ENCODE results near the gene CCDC142. TPM values are rescaled to one million over a fixed set of nuclear protein-coding genes. Genes with fewer than 3 reads are reported as not detected.
A peak's percentile ranks its signal among the peaks of the same experiment; 100 is the strongest.

CCDC142 gene
- total RNA-seq, 1 donor from 2014 or later: 16.1 TPM

GRCh38 chr2:74441690-74442482 lies 40.9 kb downstream of the CCDC142 start, which contains the start of gene RTKN:
Gene RTKN, minus strand, starts transcription at chr2:74441937. Its CDS starts 121 bp downstream, at chr2:74441816.
- Histone ChIP-seq H3K4me3 (peak within 1 kb of the TSS; percentile 62), H3K27ac (peak within 1 kb of the TSS; percentile 84), H3K4me1 (peaks cover 26% of the 10 kb centered on the region), H3K36me3 (no peaks in the 10 kb centered on the region), H3K9me3 (no peaks in the 10 kb centered on the region), H3K27me3 (peaks cover 13% of the 10 kb centered on the region)
- intact Hi-C loops (cut with DNase I): no loop called here
- peak; percentile 89 for DNase-seq
- TF ChIP-seq CTCF (IDR thresholded peaks at IDR 0.05): no peak
- peak; percentile 79 for ATAC-seq

GRCh38 chr2:74441170-74441689 lies 41.6 kb downstream of the CCDC142 start:
- TF ChIP-seq CTCF (IDR thresholded peaks at IDR 0.05): no peak
- Histone ChIP-seq H3K9me3 (no peaks in the 10 kb centered on the region), H3K4me1 (peaks cover 26% of the 10 kb centered on the region), H3K36me3 (no peaks in the 10 kb centered on the region), H3K27me3 (peaks cover 13% of the 10 kb centered on the region), H3K4me3 (peak overlapping the region; percentile 62), H3K27ac (peak overlapping the region; percentile 84)
- peak; percentile 34 for ATAC-seq
- no peak for DNase-seq
- intact Hi-C loops (cut with DNase I): no loop called here

GRCh38 chr2:74440378-74441169 lies 42.2 kb downstream of the CCDC142 start:
- TF ChIP-seq CTCF (IDR thresholded peaks at IDR 0.05): peak; percentile 28
- intact Hi-C loops (cut with DNase I): no loop called here
- ATAC-seq (peak; percentile 92), DNase-seq (peak; percentile 92)
- Histone ChIP-seq H3K4me3 (peak overlapping the region; percentile 62), H3K27ac (peak overlapping the region; percentile 84), H3K36me3 (no peaks in the 10 kb centered on the region), H3K9me3 (no peaks in the 10 kb centered on the region), H3K4me1 (peaks cover 26% of the 10 kb centered on the region), H3K27me3 (peaks cover 13% of the 10 kb centered on the region)

- Histone ChIP-seq H3K27ac (peak overlapping the region; percentile 84), H3K9me3 (no peaks in the 10 kb centered on the region), H3K4me1 (peaks cover 26% of the 10 kb centered on the region), H3K4me3 (peak overlapping the region; percentile 62), H3K36me3 (no peaks in the 10 kb centered on the region), H3K27me3 (peaks cover 13% of the 10 kb centered on the region)
- intact Hi-C loops (cut with DNase I): no loop called here
- TF ChIP-seq CTCF (IDR thresholded peaks at IDR 0.05): no peak
- no peak for ATAC-seq
- no peak for DNase-seq
Measured at GRCh38 chr2:74439803-74440377, 42.9 kb downstream of the CCDC142 start.

- intact Hi-C loops (cut with DNase I): no loop called here
- H3K9me3 ChIP-seq: no peaks in the 10 kb centered on the region
- peak overlapping the region; percentile 62 for H3K4me3 ChIP-seq
- peaks cover 26% of the 10 kb centered on the region for H3K4me1 ChIP-seq
- no peak for ATAC-seq
- no peak for TF ChIP-seq CTCF (IDR thresholded peaks at IDR 0.05)
- peaks cover 13% of the 10 kb centered on the region for H3K27me3 ChIP-seq
- no peak for DNase-seq
- H3K36me3 ChIP-seq: no peaks in the 10 kb centered on the region
- peak overlapping the region; percentile 84 for H3K27ac ChIP-seq
Measured at GRCh38 chr2:74439373-74439772, 43.4 kb downstream of the CCDC142 start.
